Neuronal stem cell (in vitro differentiated cells): Measurements from ENCODE around the gene HES6.

Experiments
- DNase-seq: peaks from one replicate; pipeline ENCODE4 v3.0.0-alpha.2; 2013; ENCODE audit warnings: low spot score
- H2AFZ ChIP-seq: one replicate; pipeline ENCODE4 v1.6.1; 2013; ENCODE audit warnings: mild to moderate bottlenecking, low read length, inconsistent platforms
- H2AK5ac ChIP-seq: 2 replicates; pipeline ENCODE4 v1.6.1; 2013; ENCODE audit warnings: low read depth, mild to moderate bottlenecking, inconsistent platforms, low read length, moderate library complexity, mixed read lengths
- H2BK120ac ChIP-seq: 2 replicates; pipeline ENCODE4 v1.6.1; 2013; ENCODE audit warnings: low read depth, mild to moderate bottlenecking, inconsistent platforms, low read length, moderate library complexity, mixed read lengths
- H2BK12ac ChIP-seq: one replicate; pipeline ENCODE4 v1.6.1; 2013; ENCODE audit warnings: low read length, inconsistent platforms
- H2BK15ac ChIP-seq: 2 replicates; pipeline ENCODE4 v1.6.1; 2013; ENCODE audit warnings: mild to moderate bottlenecking, low read length, inconsistent platforms, mixed read lengths
- H2BK5ac ChIP-seq: one replicate; pipeline ENCODE4 v1.6.1; 2013; ENCODE audit warnings: inconsistent platforms, mild to moderate bottlenecking, low read length, moderate library complexity
- H3K14ac ChIP-seq: one replicate; pipeline ENCODE4 v1.6.1; 2013; ENCODE audit warnings: low read length, inconsistent platforms
- H3K18ac ChIP-seq: 2 replicates; pipeline ENCODE4 v1.6.1; 2013; ENCODE audit warnings: low read length, inconsistent platforms
- H3K23ac ChIP-seq: 2 replicates; pipeline ENCODE4 v1.6.1; 2013; ENCODE audit warnings: low read depth, mild to moderate bottlenecking, mixed read lengths, low read length, inconsistent platforms; ENCODE audit not compliant: poor library complexity
- H3K27ac ChIP-seq: replicated peaks from 3 replicates; pipeline ENCODE4 v1.5.1; 2013; ENCODE audit warnings: low read length, inconsistent platforms
- H3K27me3 ChIP-seq, 3 experiments: 2 replicates each; pipeline ENCODE4 v1.6.1; 2013; ENCODE audit warnings: low read length in 3 of 3, mild to moderate bottlenecking in 2 of 3, inconsistent platforms in 1 of 3, low read depth in 1 of 3, mixed read lengths in 1 of 3, moderate library complexity in 1 of 3; ENCODE audit not compliant: control insufficient read depth in 3 of 3, insufficient read depth in 3 of 3
- H3K36me3 ChIP-seq, 2 donors: replicated peaks in 1 of 2; 2 replicates each; pipeline ENCODE4 v1.6.1; 2013; ENCODE audit warnings: low read length in 2 of 2; ENCODE audit not compliant: control insufficient read depth in 2 of 2, insufficient read depth in 2 of 2
- H3K4ac ChIP-seq: 2 replicates; pipeline ENCODE4 v1.6.1; 2013; ENCODE audit warnings: inconsistent platforms, mild to moderate bottlenecking, low read length, moderate library complexity
- H3K4me1 ChIP-seq, 2 donors: 1 replicate in 1 of 2; 2 replicates in 1 of 2; pipeline ENCODE4 v1.6.1; 2013; ENCODE audit warnings: low read length in 2 of 2, low read depth in 1 of 2; ENCODE audit not compliant: control insufficient read depth in 2 of 2, insufficient read depth in 1 of 2
- H3K4me2 ChIP-seq: one replicate; pipeline ENCODE4 v1.6.1; 2013; ENCODE audit warnings: mild to moderate bottlenecking, low read length, inconsistent platforms; ENCODE audit not compliant: insufficient read depth, poor library complexity, severe bottlenecking
- H3K4me3 ChIP-seq, 2 donors: 2 replicates each; pipeline ENCODE4 v1.5.1; 2013; ENCODE audit warnings: low read length in 2 of 2, mild to moderate bottlenecking in 2 of 2, inconsistent platforms in 1 of 2, moderate library complexity in 1 of 2
- H3K79me1 ChIP-seq: one replicate; pipeline ENCODE4 v1.6.1; 2013; ENCODE audit warnings: low read depth, mild to moderate bottlenecking, inconsistent platforms, low read length, moderate library complexity
- H3K9ac ChIP-seq: one replicate; pipeline ENCODE4 v1.6.1; 2013; ENCODE audit warnings: mild to moderate bottlenecking, low read depth, low read length, inconsistent platforms; ENCODE audit not compliant: poor library complexity
- H3K9me3 ChIP-seq, 2 donors: replicated peaks in 1 of 2; 2 replicates each; pipeline versions ENCODE3 to v1.6.1; 2013; ENCODE audit warnings: low read length in 2 of 2, mild to moderate bottlenecking in 2 of 2, inconsistent platforms in 1 of 2, low read depth in 1 of 2, mixed read lengths in 1 of 2, moderate library complexity in 1 of 2; ENCODE audit not compliant: control insufficient read depth in 2 of 2, insufficient read depth in 1 of 2
- H4K8ac ChIP-seq: one replicate; pipeline ENCODE4 v1.6.1; 2013; ENCODE audit warnings: low read depth, mild to moderate bottlenecking, inconsistent platforms, low read length, moderate library complexity
- H4K91ac ChIP-seq: one replicate; pipeline ENCODE4 v1.6.1; 2013; ENCODE audit warnings: low read length, low read depth, mild to moderate bottlenecking, inconsistent platforms; ENCODE audit not compliant: poor library complexity
- WGBS, 2 donors: extraction: QIAGEN DNeasy Blood & Tissue Kit; methylation state at CpG; one replicate each; pipeline ENCODE4 v1.1.7; 2013; ENCODE audit warnings: missing lambda C conversion rate in 2 of 2, mixed read lengths in 1 of 2; ENCODE audit not compliant: insufficient read length in 2 of 2, insufficient replicate concordance in 1 of 2; ENCODE audit errors: extremely low coverage in 2 of 2; 5-methylcytosine and 5-hydroxymethylcytosine counted together

The HES6 gene

GRCh38 chr2:238203094-238203972, 36.5 kb downstream of the HES6 start, which contains the start of gene ILKAP:
ILKAP (minus strand) TSS chr2:238203695; CDS start chr2:238203553, 142 bp downstream.
- no peak within 1 kb of the TSS for H3K4ac ChIP-seq
- no peak within 1 kb of the TSS for H2BK120ac ChIP-seq
- H3K18ac ChIP-seq: peak within 1 kb of the TSS; percentile 94
- H3K27me3 ChIP-seq: peaks cover 0 to 20% (median 0%) of the 10 kb centered on the region in 3 experiments
- H2BK15ac ChIP-seq: no peak within 1 kb of the TSS
- H2AK5ac ChIP-seq: peak within 1 kb of the TSS; percentile 16
- H3K79me1 ChIP-seq: peaks cover 7% of the 10 kb centered on the region
- peaks cover 0 to 11% of the 10 kb centered on the region in 2 donors for H3K36me3 ChIP-seq
- peak within 1 kb of the TSS; percentile 91 for H3K9ac ChIP-seq
- H2BK5ac ChIP-seq: no peak within 1 kb of the TSS
- no peak within 1 kb of the TSS for H4K91ac ChIP-seq
- no peak within 1 kb of the TSS for H4K8ac ChIP-seq
- peak within 1 kb of the TSS; percentile 73 for H3K14ac ChIP-seq
- H3K4me3 ChIP-seq: peak within 1 kb of the TSS; percentile 72 to 87
- peak within 1 kb of the TSS; percentile 75 for H3K23ac ChIP-seq
- peaks cover 0 to 20% of the 10 kb centered on the region in 2 donors for H3K9me3 ChIP-seq
- no CpG with 5 or more reads among the region's 126 CpGs for WGBS, 2 donors
- H3K4me2 ChIP-seq: peak within 1 kb of the TSS; percentile 65
- no peak within 1 kb of the TSS for H2BK12ac ChIP-seq
- no peak within 1 kb of the TSS for H3K27ac ChIP-seq
- peak; percentile 75 for DNase-seq
- H2AFZ ChIP-seq: peak within 1 kb of the TSS; percentile 90
- H3K4me1 ChIP-seq: peaks cover 2 to 7% of the 10 kb centered on the region in 2 donors

GRCh38 chr2:238202326-238203093, 37.3 kb downstream of the HES6 start:
- Histone ChIP-seq H3K23ac (no peak overlapping the region), H2AFZ (peak overlapping the region; percentile 90), H3K14ac (no peak overlapping the region), H3K4ac (no peak overlapping the region), H3K79me1 (peaks cover 7% of the 10 kb centered on the region), H2BK12ac (no peak overlapping the region), H4K8ac (no peak overlapping the region), H3K18ac (peak overlapping the region; percentile 87), H4K91ac (no peak overlapping the region), H2BK15ac (no peak overlapping the region), H3K27ac (no peak overlapping the region), H3K9me3 (peaks cover 0 to 20% of the 10 kb centered on the region in 2 donors), H3K4me3 (peak overlapping the region; percentile 72 to 87), H3K4me1 (peaks cover 2 to 7% of the 10 kb centered on the region in 2 donors), H2BK120ac (no peak overlapping the region), H3K27me3 (peaks cover 0 to 12% (median 0%) of the 10 kb centered on the region in 3 experiments), H3K36me3 (peaks cover 0 to 11% of the 10 kb centered on the region in 2 donors), H2BK5ac (no peak overlapping the region), H3K4me2 (peak overlapping the region; percentile 65), H2AK5ac (no peak overlapping the region), H3K9ac (no peak overlapping the region)
- WGBS, 2 donors: no CpG with 5 or more reads among the region's 27 CpGs
- no peak for DNase-seq

GRCh38 chr2:238190445-238190844, 49.4 kb downstream of the HES6 start:
- Histone ChIP-seq H3K9me3 (no peaks in the 10 kb centered on the region), H3K27ac (no peak overlapping the region), H2BK12ac (no peak overlapping the region), H2BK15ac (no peak overlapping the region), H3K79me1 (no peaks in the 10 kb centered on the region), H3K4me1 (peaks cover 5 to 8% of the 10 kb centered on the region in 2 donors), H3K27me3 (no peaks in the 10 kb centered on the region), H3K14ac (no peak overlapping the region), H3K9ac (no peak overlapping the region), H4K91ac (no peak overlapping the region), H3K23ac (no peak overlapping the region), H2AFZ (no peak overlapping the region), H3K18ac (no peak overlapping the region), H4K8ac (no peak overlapping the region), H2AK5ac (no peak overlapping the region), H2BK5ac (no peak overlapping the region), H3K36me3 (peaks cover 40 to 86% of the 10 kb centered on the region in 2 donors), H3K4me2 (no peak overlapping the region), H2BK120ac (no peak overlapping the region), H3K4ac (no peak overlapping the region), H3K4me3 (no peak overlapping the region)
- WGBS, 2 donors: no CpG with 5 or more reads among the region's 2 CpGs
- DNase-seq: no peak
